Activated T-helper 2 cell treated with anti-CD3 and anti-CD28 coated beads, Interferon-gamma antibody, Interleukin-2, Interleukin-4, amounts not matched to agents 10 μg/mL and 5 μg/mL and 100 μg/mL, durations not matched to agents 14 hours and 24 hours and 36 hours (primary cell): ENCODE data around the gene VKORC1. TPM values are rescaled to one million over a fixed set of nuclear protein-coding genes. Genes with fewer than 3 reads are reported as not detected.
A peak's percentile ranks its signal among the peaks of the same experiment; 100 is the strongest.

Source experiments
- DNase-seq: peaks from one replicate; pipeline ENCODE4 v3.0.0; 2021; ENCODE audit warnings: low spot score
- H3K27ac Mint-ChIP-seq: one replicate; pipeline ENCODE4 v1.8.0; 2021; ENCODE audit warnings: mixed read lengths
- H3K27me3 Mint-ChIP-seq: one replicate; pipeline ENCODE4 v1.8.0; 2021; ENCODE audit warnings: low read depth, mixed read lengths
- H3K36me3 Mint-ChIP-seq: one replicate; pipeline ENCODE4 v1.8.0; 2021; ENCODE audit warnings: low read depth, mixed read lengths
- H3K4me1 Mint-ChIP-seq: one replicate; pipeline ENCODE4 v1.8.0; 2021; ENCODE audit warnings: low read depth, mixed read lengths
- H3K4me3 Mint-ChIP-seq: one replicate; pipeline ENCODE4 v1.8.0; 2021; ENCODE audit warnings: low read depth, mild to moderate bottlenecking, moderate library complexity, mixed read lengths
- H3K9me3 Mint-ChIP-seq: one replicate; pipeline ENCODE4 v1.8.0; 2021; ENCODE audit warnings: mixed read lengths
- intact Hi-C: fragments of 100-400 bp; cut with micrococcal nuclease; formaldehyde crosslinking; loops from one replicate; pipeline ENCODE4 v1.15.1; 2023
- total RNA-seq: library from RNA; stranded (reverse); gene quantifications from 2 replicates; pipeline ENCODE4 v1.2.3, GENCODE V29; 2022

Gene VKORC1
- total RNA-seq, 1 donor from 2014 or later, result 54.5 TPM

DNA sequence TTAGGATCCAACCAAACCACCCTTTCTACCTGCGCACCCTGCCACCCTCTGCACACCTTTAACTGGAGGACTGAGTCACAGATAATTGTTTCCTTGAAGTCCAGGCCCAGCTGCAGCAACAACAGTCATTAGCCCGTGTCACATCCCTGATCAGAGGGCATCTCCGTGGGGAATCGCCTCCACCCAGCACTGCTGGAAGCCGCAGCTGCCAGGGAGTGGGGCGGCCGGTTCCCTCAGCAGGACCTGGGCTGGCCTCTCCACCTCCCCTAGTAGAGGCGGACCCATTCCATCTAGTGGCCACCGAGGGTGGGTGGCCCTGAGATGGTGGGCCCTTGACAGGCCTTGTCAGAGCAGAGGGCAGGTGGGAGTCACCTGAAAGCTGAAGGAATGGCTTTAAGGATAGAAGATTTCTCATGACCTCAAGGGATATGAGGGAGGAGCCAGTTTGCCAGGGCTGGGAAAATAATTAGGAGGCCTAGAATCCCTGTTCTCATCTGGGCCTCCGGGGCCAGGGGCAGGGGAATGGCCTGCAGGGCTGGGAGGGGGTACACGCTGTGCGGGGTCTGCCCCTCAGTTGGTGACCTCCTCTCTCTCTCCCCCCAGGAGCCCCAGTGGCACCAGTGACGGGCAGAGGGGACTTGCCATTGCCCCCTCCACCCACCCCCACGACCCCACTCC lies 12.1 kb downstream of the VKORC1 start:
- Mint-ChIP-seq H3K4me1 (peaks cover 2% of the 10 kb centered on the region), H3K9me3 (no peaks in the 10 kb centered on the region), H3K27me3 (no peaks in the 10 kb centered on the region), H3K27ac (no peak overlapping the region), H3K4me3 (no peak overlapping the region), H3K36me3 (peaks cover 43% of the 10 kb centered on the region)
- DNase-seq, result no peak
- intact Hi-C loops, result no loop called here

- Mint-ChIP-seq H3K4me3 (no peak overlapping the region), H3K27me3 (no peaks in the 10 kb centered on the region), H3K4me1 (peaks cover 2% of the 10 kb centered on the region), H3K27ac (no peak overlapping the region), H3K9me3 (no peaks in the 10 kb centered on the region), H3K36me3 (peaks cover 48% of the 10 kb centered on the region)
- intact Hi-C loops, result no loop called here
- DNase-seq, result no peak
These were observed 12.9 kb downstream of the VKORC1 start for GRCh38 chr16:31081428-31082351.

DNA sequence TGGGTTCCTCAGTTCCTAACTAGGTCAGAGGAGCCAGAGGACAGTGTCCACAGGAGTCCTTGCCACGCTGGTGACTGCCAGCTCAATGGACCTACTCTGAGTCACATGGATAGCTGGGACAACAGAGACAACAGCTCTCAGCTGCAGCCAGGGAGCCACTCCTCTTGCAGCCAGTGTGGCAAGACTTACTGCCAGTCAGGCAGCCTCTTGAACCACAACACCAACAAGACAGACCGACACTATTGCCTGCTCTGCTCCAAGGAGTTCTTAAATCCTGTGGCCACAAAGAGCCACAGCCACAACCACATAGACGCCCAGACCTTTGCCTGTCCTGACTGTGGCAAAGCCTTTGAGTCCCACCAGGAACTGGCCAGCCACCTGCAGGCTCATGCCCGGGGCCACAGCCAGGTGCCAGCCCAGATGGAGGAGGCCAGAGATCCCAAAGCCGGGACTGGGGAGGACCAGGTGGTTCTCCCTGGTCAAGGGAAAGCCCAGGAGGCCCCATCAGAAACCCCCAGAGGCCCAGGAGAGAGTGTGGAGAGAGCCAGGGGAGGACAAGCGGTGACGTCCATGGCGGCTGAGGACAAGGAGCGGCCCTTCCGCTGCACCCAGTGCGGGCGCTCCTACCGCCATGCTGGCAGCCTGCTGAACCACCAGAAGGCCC lies 13.7 kb downstream of the VKORC1 start:
- Mint-ChIP-seq H3K4me3 (no peak overlapping the region), H3K27me3 (no peaks in the 10 kb centered on the region), H3K27ac (no peak overlapping the region), H3K4me1 (peaks cover 5% of the 10 kb centered on the region), H3K36me3 (peaks cover 54% of the 10 kb centered on the region), H3K9me3 (no peaks in the 10 kb centered on the region)
- DNase-seq, result no peak
- intact Hi-C loops, result no loop called here

GRCh38 chr16:31080035-31080629 lies 14.5 kb downstream of the VKORC1 start:
- Mint-ChIP-seq H3K9me3 (no peaks in the 10 kb centered on the region), H3K4me1 (peaks cover 4% of the 10 kb centered on the region), H3K27ac (no peak overlapping the region), H3K27me3 (no peaks in the 10 kb centered on the region), H3K4me3 (no peak overlapping the region), H3K36me3 (peaks cover 50% of the 10 kb centered on the region)
- no peak for DNase-seq
- intact Hi-C loops, result no loop called here

GRCh38 chr16:31079342-31079944 lies 15.2 kb downstream of the VKORC1 start:
- no peak overlapping the region for H3K27ac Mint-ChIP-seq
- H3K4me3 Mint-ChIP-seq, result no peak overlapping the region
- no peaks in the 10 kb centered on the region for H3K9me3 Mint-ChIP-seq
- peaks cover 56% of the 10 kb centered on the region for H3K36me3 Mint-ChIP-seq
- DNase-seq, result no peak
- intact Hi-C loops, result no loop called here
- peaks cover 10% of the 10 kb centered on the region for H3K4me1 Mint-ChIP-seq
- H3K27me3 Mint-ChIP-seq, result no peaks in the 10 kb centered on the region

DNA sequence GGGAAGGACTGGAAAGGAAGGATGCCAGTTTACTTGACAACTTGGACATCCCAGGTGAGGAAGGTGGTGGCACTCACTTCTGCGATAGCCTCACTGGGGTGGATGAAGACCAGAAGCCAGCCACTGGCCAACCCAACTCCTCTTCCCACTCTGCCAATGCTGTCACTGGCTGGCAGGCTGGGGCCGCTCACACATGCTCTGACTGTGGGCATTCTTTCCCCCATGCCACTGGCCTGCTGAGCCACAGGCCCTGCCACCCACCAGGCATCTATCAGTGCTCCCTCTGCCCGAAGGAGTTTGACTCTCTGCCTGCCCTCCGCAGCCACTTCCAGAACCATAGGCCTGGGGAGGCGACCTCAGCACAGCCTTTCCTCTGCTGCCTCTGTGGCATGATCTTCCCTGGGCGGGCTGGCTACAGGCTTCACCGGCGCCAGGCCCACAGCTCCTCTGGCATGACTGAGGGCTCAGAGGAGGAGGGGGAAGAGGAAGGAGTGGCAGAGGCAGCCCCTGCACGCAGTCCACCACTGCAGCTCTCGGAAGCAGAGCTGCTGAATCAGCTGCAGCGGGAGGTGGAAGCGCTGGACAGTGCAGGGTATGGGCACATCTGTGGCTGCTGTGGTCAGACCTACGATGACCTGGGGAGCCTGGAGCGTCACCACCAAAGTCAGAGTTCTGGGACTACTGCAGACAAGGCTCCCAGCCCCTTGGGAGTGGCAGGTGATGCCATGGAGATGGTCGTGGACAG lies 15.8 kb downstream of the VKORC1 start:
- no peak overlapping the region for H3K4me3 Mint-ChIP-seq
- peaks cover 10% of the 10 kb centered on the region for H3K4me1 Mint-ChIP-seq
- no peaks in the 10 kb centered on the region for H3K9me3 Mint-ChIP-seq
- H3K27ac Mint-ChIP-seq, result no peak overlapping the region
- intact Hi-C loops, result no loop called here
- H3K36me3 Mint-ChIP-seq, result peaks cover 57% of the 10 kb centered on the region
- DNase-seq, result no peak
- no peaks in the 10 kb centered on the region for H3K27me3 Mint-ChIP-seq

GRCh38 chr16:31077592-31078396 lies 16.8 kb downstream of the VKORC1 start:
- Mint-ChIP-seq H3K36me3 (peaks cover 57% of the 10 kb centered on the region), H3K4me3 (no peak overlapping the region), H3K9me3 (no peaks in the 10 kb centered on the region), H3K27me3 (no peaks in the 10 kb centered on the region), H3K27ac (no peak overlapping the region), H3K4me1 (peaks cover 10% of the 10 kb centered on the region)
- intact Hi-C loops, result no loop called here
- no peak for DNase-seq

- Mint-ChIP-seq H3K4me1 (peaks cover 14% of the 10 kb centered on the region), H3K27ac (no peak overlapping the region), H3K36me3 (peaks cover 51% of the 10 kb centered on the region), H3K4me3 (no peak overlapping the region), H3K9me3 (no peaks in the 10 kb centered on the region), H3K27me3 (no peaks in the 10 kb centered on the region)
- DNase-seq, result no peak
- intact Hi-C loops, result no loop called here
These were observed 17.6 kb downstream of the VKORC1 start for GRCh38 chr16:31077024-31077423.

GRCh38 chr16:31076319-31076718 lies 18.3 kb downstream of the VKORC1 start:
- no peaks in the 10 kb centered on the region for H3K9me3 Mint-ChIP-seq
- H3K27me3 Mint-ChIP-seq, result no peaks in the 10 kb centered on the region
- H3K4me1 Mint-ChIP-seq, result peaks cover 20% of the 10 kb centered on the region
- intact Hi-C loops, result no loop called here
- H3K27ac Mint-ChIP-seq, result no peak overlapping the region
- H3K36me3 Mint-ChIP-seq, result peaks cover 50% of the 10 kb centered on the region
- peak overlapping the region; percentile 45 for H3K4me3 Mint-ChIP-seq
- no peak for DNase-seq

DNA sequence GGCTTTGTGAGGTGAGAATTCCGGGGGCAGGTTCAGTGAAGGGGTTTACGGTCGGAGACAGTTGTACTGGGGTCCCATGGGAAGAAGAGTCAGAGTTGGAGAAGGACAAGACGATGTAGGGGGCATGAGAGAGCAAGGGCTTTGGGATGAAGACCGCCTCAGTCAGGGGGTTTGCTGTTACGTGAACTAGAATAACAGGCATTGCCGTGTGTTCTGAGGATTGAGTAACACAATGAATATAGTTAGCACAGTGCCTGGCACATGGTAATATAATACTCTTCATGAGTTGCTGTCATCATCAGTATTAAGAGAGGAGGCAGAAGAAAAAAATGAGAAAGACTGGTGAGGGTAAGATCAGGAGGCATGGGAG lies 19.8 kb downstream of the VKORC1 start:
- no peak for DNase-seq
- peaks cover 38% of the 10 kb centered on the region for H3K36me3 Mint-ChIP-seq
- H3K4me3 Mint-ChIP-seq, result peak overlapping the region; percentile 94
- no peaks in the 10 kb centered on the region for H3K27me3 Mint-ChIP-seq
- intact Hi-C loops, result loop anchor here (1.0 to 5.0 kb wide), 8 partner anchors 20 to 385 kb away; partner anchors contain the start of genes ARMC5, BCKDK, FUS and STX4
- H3K4me1 Mint-ChIP-seq, result peaks cover 20% of the 10 kb centered on the region
- no peaks in the 10 kb centered on the region for H3K9me3 Mint-ChIP-seq
- peak overlapping the region; percentile 93 for H3K27ac Mint-ChIP-seq
